GM21529 (cell line): ENCODE results near the gene DDX51.

Experiments
- ATAC-seq: cut with Tn5 transposase; IDR thresholded peaks from one replicate; pipeline ENCODE4 v1.9.1; 2021; ENCODE audit not compliant: unreplicated experiment

Gene DDX51

DNA sequence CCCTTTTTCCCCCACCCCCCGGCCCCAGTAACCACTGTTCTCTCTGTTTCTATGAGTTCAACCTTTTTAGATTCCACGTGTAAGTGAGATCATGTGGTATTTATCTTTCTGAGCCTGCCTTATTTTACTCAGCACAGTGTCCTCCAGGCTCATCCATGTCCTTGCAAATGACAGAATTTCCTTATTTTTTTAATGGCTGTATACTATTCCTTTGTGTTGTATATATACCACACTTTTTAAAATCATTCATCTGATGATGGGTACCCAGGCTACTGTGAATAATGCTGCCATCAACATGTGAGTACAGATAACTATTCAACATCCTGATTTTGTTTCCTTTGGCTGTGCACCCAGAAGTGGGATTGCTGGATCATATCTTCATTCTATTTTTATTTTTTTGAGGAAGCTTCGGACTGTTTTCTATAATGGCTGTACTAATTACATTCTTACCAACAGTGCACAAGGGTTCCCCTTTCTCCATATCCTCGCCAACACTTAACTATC is 54.7 kb downstream of the DDX51 start:
- ATAC-seq: no peak
